HEK293T (cell line): Measurements from ENCODE around the gene STK26.

Experiments
- ARNT ChIP-seq: fragments of 450-650 bp; IDR thresholded peaks from 2 replicates; pipeline ENCODE4 v1.6.1; 2017; ENCODE audit warnings: mild to moderate bottlenecking
- FOXA1 ChIP-seq: fragments of 450-650 bp; IDR thresholded peaks from 2 replicates; pipeline ENCODE4 v1.6.1; 2016; ENCODE audit warnings: mild to moderate bottlenecking
- FOXK2 ChIP-seq: fragments of 450-650 bp; IDR thresholded peaks from 2 replicates; pipeline ENCODE4 v1.6.1; 2016; ENCODE audit warnings: mild to moderate bottlenecking
- FOXM1 ChIP-seq: fragments of 450-650 bp; IDR thresholded peaks from 2 replicates; pipeline ENCODE4 v1.6.1; 2017; ENCODE audit warnings: mild to moderate bottlenecking, borderline replicate concordance
- LEF1 ChIP-seq: fragments of 450-650 bp; IDR thresholded peaks from 2 replicates; pipeline ENCODE4 v1.6.1; 2017; ENCODE audit warnings: mild to moderate bottlenecking, borderline replicate concordance
- NFRKB ChIP-seq: fragments of 450-650 bp; IDR thresholded peaks from 2 replicates; pipeline ENCODE4 v1.6.1; 2016; ENCODE audit warnings: mild to moderate bottlenecking, moderate library complexity
- SP1 ChIP-seq: fragments of 450-650 bp; IDR thresholded peaks from 2 replicates; pipeline ENCODE4 v1.6.1; 2017
- SUZ12 ChIP-seq: fragments of 450-650 bp; IDR thresholded peaks from 2 replicates; pipeline ENCODE4 v1.6.1; 2016; ENCODE audit warnings: mild to moderate bottlenecking
- TARDBP ChIP-seq: fragments of 450-650 bp; IDR thresholded peaks from 2 replicates; pipeline ENCODE4 v1.6.1; 2016
- TF ChIP-seq, protein P1 (sequence below): fragments of 450-650 bp; IDR thresholded peaks from 2 replicates; pipeline ENCODE4 v1.6.1; 2016

GRCh38 chrX:131987252-131987651, 35.9 kb upstream of the STK26 start:
- TF ChIP-seq, protein P1, sequence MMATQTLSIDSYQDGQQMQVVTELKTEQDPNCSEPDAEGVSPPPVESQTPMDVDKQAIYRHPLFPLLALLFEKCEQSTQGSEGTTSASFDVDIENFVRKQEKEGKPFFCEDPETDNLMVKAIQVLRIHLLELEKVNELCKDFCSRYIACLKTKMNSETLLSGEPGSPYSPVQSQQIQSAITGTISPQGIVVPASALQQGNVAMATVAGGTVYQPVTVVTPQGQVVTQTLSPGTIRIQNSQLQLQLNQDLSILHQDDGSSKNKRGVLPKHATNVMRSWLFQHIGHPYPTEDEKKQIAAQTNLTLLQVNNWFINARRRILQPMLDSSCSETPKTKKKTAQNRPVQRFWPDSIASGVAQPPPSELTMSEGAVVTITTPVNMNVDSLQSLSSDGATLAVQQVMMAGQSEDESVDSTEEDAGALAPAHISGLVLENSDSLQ: no peak
- no peak for TF ChIP-seq FOXK2
- TF ChIP-seq ARNT: no peak
- TF ChIP-seq TARDBP: no peak
- no peak for TF ChIP-seq SUZ12
- no peak for TF ChIP-seq LEF1
- no peak for TF ChIP-seq SP1
- no peak for TF ChIP-seq NFRKB
- no peak for TF ChIP-seq FOXA1
- no peak for TF ChIP-seq FOXM1
